ENCODE data around the gene AIG1. TPM values are rescaled to one million over a fixed set of nuclear protein-coding genes. Genes with fewer than 3 reads are reported as not detected.

The AIG1 gene
- total and polyA plus RNA-seq, 2 of the 4 experiments (the other 2 are of a cell fraction): 21.3 to 27.1 TPM

- no peak overlapping the region for H2BK5ac ChIP-seq (ENCODE audit: low read depth, low read length, poor library complexity, severe bottlenecking)
- H3K4ac ChIP-seq (ENCODE audit: low read depth, low read length): no peak overlapping the region
- H3K9ac ChIP-seq (ENCODE audit: low read depth, low read length): no peak overlapping the region
- H2BK15ac ChIP-seq (ENCODE audit: low read depth, low read length): no peak overlapping the region
- no peak overlapping the region for H3K4me3 ChIP-seq (ENCODE audit: insufficient read depth, low read depth, low read length)
- ATAC-seq (ENCODE audit: low read depth) (no peak), DNase-seq (no peak)
- in situ Hi-C loops (cut with MboI; ENCODE audit: low sequenced_read_pairs) (no loop called here), dilution Hi-C loops (cut with HindIII; ENCODE audit: low sequenced_read_pairs, unreplicated experiment) (no loop called here), intact Hi-C loops (cut with micrococcal nuclease) (no loop called here)
- H2AK5ac ChIP-seq (ENCODE audit: low read depth, low read length): no peak overlapping the region
- no TSS peak for BruUV-seq (replicated peaks)
- H3K79me1 ChIP-seq (ENCODE audit: low read depth in 1 of 2, low read length in 2 of 2): no peaks in the 10 kb centered on the region
- no peak for TF ChIP-seq POLR2A (IDR thresholded peaks at IDR 0.05; ENCODE audit: low read depth, low read length)
- TF ChIP-seq BHLHE40 (IDR thresholded peaks at IDR 0.05; ENCODE audit: low read depth, low read length): no peak
- TF ChIP-seq ELK1 (IDR thresholded peaks at IDR 0.05; ENCODE audit: borderline replicate concordance, low read depth, low read length): no peak
- TF ChIP-seq RAD21 (IDR thresholded peaks at IDR 0.05; ENCODE audit: low read length): no peak
- no peak for TF ChIP-seq CHD1 (IDR thresholded peaks at IDR 0.05; ENCODE audit: low read depth, low read length)
- no peak for TF ChIP-seq RFX5 (IDR thresholded peaks at IDR 0.05; ENCODE audit: low read depth, low read length)
- TF ChIP-seq CTCF (conservative IDR thresholded peaks at IDR 0.05; ENCODE audit: low read depth, low read length): no peak
- no peak for TF ChIP-seq NFE2L2 (IDR thresholded peaks at IDR 0.05; ENCODE audit: low read depth, low read length)
- TF ChIP-seq MAZ (IDR thresholded peaks at IDR 0.05; ENCODE audit: borderline replicate concordance, low read depth, low read length): no peak
- TF ChIP-seq MAFK (IDR thresholded peaks at IDR 0.05; ENCODE audit: low read depth, low read length): no peak
- TF ChIP-seq RCOR1 (IDR thresholded peaks at IDR 0.05; ENCODE audit: insufficient replicate concordance, low read length): no peak
- TF ChIP-seq SMC3 (IDR thresholded peaks at IDR 0.05; ENCODE audit: low read depth, low read length): no peak
- no peak for TF ChIP-seq USF2 (IDR thresholded peaks at IDR 0.05; ENCODE audit: low read depth, low read length)
- no peak for TF ChIP-seq CEBPB (IDR thresholded peaks at IDR 0.05; ENCODE audit: low read depth, low read length)
- no peak for TF ChIP-seq MXI1 (IDR thresholded peaks at IDR 0.05; ENCODE audit: borderline replicate concordance, low read depth, low read length)
- TF ChIP-seq FOS (IDR thresholded peaks at IDR 0.05; ENCODE audit: low read depth, low read length): no peak
- H3K27me3 ChIP-seq (ENCODE audit: control insufficient read depth, insufficient read depth, low read length): no peaks in the 10 kb centered on the region
- POLR2A ChIA-PET (ENCODE audit: unreplicated experiment): no interaction called here
- no peaks in the 10 kb centered on the region for H3K9me3 ChIP-seq (ENCODE audit: control insufficient read depth, insufficient read depth, low read length)
- H3K14ac ChIP-seq (replicated peaks; ENCODE audit: low read depth, low read length): no peak overlapping the region
- no peak overlapping the region for H3K27ac ChIP-seq (ENCODE audit: insufficient read depth, low read length)
- H4K5ac ChIP-seq (ENCODE audit: low read depth, low read length): no peak overlapping the region
- no peak overlapping the region for H3K56ac ChIP-seq (ENCODE audit: extremely low read depth, insufficient read depth, low read length)
- H3K23ac ChIP-seq (ENCODE audit: low read depth, low read length): no peak overlapping the region
- no peak overlapping the region for H2AK9ac ChIP-seq (replicated peaks; ENCODE audit: low read depth, low read length, poor library complexity)
- no peaks in the 10 kb centered on the region for H4K20me1 ChIP-seq (ENCODE audit: insufficient read depth, low read length)
- no peak overlapping the region for H3K18ac ChIP-seq (ENCODE audit: low read depth, low read length)
- H2BK20ac ChIP-seq (ENCODE audit: low read depth, low read length): no peak overlapping the region
- H3K9me1 ChIP-seq (ENCODE audit: insufficient read depth, low read length): no peaks in the 10 kb centered on the region
- CTCF ChIA-PET: no interaction called here
- no peak overlapping the region for H3K4me2 ChIP-seq (ENCODE audit: low read depth, low read length)
- no peak overlapping the region for H4K91ac ChIP-seq (ENCODE audit: insufficient read depth, low read depth, low read length)
- H2BK120ac ChIP-seq (ENCODE audit: low read depth, low read length): no peak overlapping the region
- no peaks in the 10 kb centered on the region for H3K4me1 ChIP-seq (ENCODE audit: control insufficient read depth, insufficient read depth, low read length)
- no peak overlapping the region for H4K8ac ChIP-seq (ENCODE audit: low read depth in 2 of 2, low read length in 2 of 2)
- no peak overlapping the region for H2AFZ ChIP-seq (replicated peaks; ENCODE audit: low read length, poor library complexity)
- no CpG with 5 or more reads among the region's 5 CpGs for WGBS, 2 experiments (ENCODE audit: extremely low coverage in 2 of 2, insufficient read length in 1 of 2)
- no peaks in the 10 kb centered on the region for H3K36me3 ChIP-seq (ENCODE audit: control insufficient read depth, insufficient read depth, low read length)
These were observed 181.2 kb downstream of the AIG1 start for GRCh38 chr6:143241911-143242310.
